Measurements from ENCODE around the gene EPHX1. TPM values are rescaled to one million over a fixed set of nuclear protein-coding genes. Genes with fewer than 3 reads are reported as not detected.

EPHX1 gene
- total RNA-seq, 4 donors from 2014 or later: 56.9 to 114 (median 90.6) TPM

DNA sequence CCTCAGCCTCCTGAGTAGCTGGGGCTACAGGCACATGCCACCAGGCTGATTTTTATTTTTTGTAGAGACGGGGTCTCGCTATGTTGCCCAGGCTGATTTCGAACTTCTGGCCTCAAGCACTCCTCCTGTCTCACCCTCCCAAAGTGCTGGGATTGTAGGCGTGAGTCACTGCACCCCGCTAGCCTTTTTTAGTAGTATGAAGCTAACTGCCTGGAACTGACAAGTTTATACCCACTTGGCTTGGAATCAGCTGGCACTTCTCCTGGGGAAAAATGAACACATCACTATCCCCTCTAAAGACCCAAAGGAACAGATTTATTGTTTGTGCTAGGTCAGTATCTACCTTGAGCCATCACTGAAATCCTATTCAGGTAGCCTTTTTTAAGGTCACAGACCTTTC is 53.2 kb downstream of the EPHX1 start:
- Histone ChIP-seq H3K4me3 (no peak overlapping the region), H3K9me3 (no peaks in the 10 kb centered on the region), H3K36me3 (peaks cover 0 to 55% (median 17%) of the 10 kb centered on the region in 4 donors), H3K27ac (peak overlapping the region; percentile 36 to 78 (median 54)), H3K27me3 (no peaks in the 10 kb centered on the region), H3K4me1 (peaks cover 0 to 28% (median 10%) of the 10 kb centered on the region in 4 donors)
- no peak for DNase-seq
- in situ Hi-C loops (cut with MboI; ENCODE audit: low pct_ligation_motif_present in 1 of 4, low pct_unique_long_range_greater_than_20kb in 1 of 4, low sequenced_read_pairs in 3 of 4): no loop called here
- TF ChIP-seq EP300 (IDR thresholded peaks at IDR 0.05; ENCODE audit: low read depth) (no peak), POLR2AphosphoS5 (IDR thresholded peaks at IDR 0.05) (peak in 2 of 3 donors; percentile 20 to 39)
- 83% methylated on average over 5 of the region's 5 CpGs; no CpG with 5 or more reads in 1 of the 2 donors for WGBS, 2 donors (ENCODE audit: low coverage in 1 of 2)
- intact Hi-C loops (cut with DNase I; ENCODE audit: low total_unique reads): no loop called here

DNA sequence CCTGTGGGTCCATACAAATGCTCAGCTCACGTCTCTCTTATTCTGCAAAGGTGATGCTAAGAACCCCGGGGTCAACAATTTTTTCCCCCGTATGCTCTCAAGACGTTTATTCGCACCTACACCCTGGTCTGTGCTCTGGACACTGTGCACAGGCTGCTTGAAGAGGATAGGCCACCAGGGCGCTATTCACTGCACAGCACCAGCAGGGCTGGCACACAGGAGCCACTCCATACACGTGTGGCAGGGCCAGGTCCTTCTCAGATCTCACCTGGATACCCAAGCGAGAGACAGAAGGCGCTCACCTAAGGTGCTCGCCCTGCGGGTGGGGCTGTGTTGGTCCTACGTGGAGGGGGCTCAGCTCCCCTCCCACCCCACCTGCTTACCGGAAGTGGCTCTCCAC is 55.6 kb downstream of the EPHX1 start:
- in situ Hi-C loops (cut with MboI; ENCODE audit: low pct_ligation_motif_present in 1 of 4, low pct_unique_long_range_greater_than_20kb in 1 of 4, low sequenced_read_pairs in 3 of 4): no loop called here
- WGBS, 2 donors (ENCODE audit: low coverage in 1 of 2): 77% methylated on average over 13 of the region's 13 CpGs; no CpG with 5 or more reads in 1 of the 2 donors
- intact Hi-C loops (cut with DNase I; ENCODE audit: low total_unique reads): no loop called here
- H3K9me3 ChIP-seq: no peaks in the 10 kb centered on the region
- H3K27ac ChIP-seq: peak overlapping the region in 3 of 4 donors; percentile 9 to 68 (median 25)
- peaks cover 0 to 46% (median 23%) of the 10 kb centered on the region in 4 donors for H3K36me3 ChIP-seq
- no peak for DNase-seq
- TF ChIP-seq POLR2AphosphoS5 (IDR thresholded peaks at IDR 0.05) (no peak), EP300 (IDR thresholded peaks at IDR 0.05; ENCODE audit: low read depth) (no peak), POLR2A (IDR thresholded peaks at IDR 0.05) (no peak)
- TF ChIP-seq, protein P1, sequence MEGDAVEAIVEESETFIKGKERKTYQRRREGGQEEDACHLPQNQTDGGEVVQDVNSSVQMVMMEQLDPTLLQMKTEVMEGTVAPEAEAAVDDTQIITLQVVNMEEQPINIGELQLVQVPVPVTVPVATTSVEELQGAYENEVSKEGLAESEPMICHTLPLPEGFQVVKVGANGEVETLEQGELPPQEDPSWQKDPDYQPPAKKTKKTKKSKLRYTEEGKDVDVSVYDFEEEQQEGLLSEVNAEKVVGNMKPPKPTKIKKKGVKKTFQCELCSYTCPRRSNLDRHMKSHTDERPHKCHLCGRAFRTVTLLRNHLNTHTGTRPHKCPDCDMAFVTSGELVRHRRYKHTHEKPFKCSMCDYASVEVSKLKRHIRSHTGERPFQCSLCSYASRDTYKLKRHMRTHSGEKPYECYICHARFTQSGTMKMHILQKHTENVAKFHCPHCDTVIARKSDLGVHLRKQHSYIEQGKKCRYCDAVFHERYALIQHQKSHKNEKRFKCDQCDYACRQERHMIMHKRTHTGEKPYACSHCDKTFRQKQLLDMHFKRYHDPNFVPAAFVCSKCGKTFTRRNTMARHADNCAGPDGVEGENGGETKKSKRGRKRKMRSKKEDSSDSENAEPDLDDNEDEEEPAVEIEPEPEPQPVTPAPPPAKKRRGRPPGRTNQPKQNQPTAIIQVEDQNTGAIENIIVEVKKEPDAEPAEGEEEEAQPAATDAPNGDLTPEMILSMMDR (IDR thresholded peaks at IDR 0.05): no peak
- no peaks in the 10 kb centered on the region for H3K27me3 ChIP-seq
- H3K4me3 ChIP-seq: no peak overlapping the region
- peaks cover 0 to 28% (median 10%) of the 10 kb centered on the region in 4 donors for H3K4me1 ChIP-seq

DNA sequence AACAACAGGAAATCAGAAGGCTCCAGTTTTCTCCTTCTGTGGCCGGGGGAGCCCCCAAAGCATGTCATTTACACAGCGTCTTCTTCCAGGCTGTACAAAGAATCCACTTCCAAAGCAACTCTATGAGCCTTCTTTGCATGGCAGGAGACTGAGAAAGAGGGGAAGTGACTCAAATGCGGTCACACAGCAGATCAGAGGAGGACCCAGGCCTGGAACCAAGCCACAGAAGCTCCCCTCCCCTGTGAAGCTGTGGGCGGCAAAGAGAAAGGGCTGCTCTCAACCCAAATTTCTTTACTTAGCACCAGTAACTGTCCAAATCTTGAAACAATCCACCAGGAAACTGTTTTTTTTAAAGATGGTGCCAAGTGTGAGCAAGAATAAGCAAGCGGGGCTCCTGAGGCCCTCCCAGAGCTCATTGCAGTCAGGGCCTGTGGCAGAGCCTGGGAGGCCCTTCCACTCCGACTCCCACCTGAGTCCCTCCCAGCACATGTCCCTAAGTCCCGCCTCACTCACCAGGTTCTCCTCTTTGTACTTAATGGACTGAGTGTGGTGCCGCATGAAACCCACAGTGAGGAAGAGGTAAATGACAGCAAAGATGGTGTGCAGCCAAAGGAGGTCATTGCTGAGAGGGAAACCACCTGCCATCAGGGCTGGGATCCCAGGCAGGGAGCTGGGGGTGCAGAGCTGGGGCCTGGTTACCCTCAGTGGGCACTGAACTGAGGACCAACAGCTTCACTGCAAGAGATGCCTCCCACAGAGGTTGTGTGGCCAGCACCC is 56.3 kb downstream of the EPHX1 start:
- TF ChIP-seq POLR2A (IDR thresholded peaks at IDR 0.05) (no peak), POLR2AphosphoS5 (IDR thresholded peaks at IDR 0.05) (no peak), EP300 (IDR thresholded peaks at IDR 0.05; ENCODE audit: low read depth) (no peak)
- TF ChIP-seq, protein P1 (IDR thresholded peaks at IDR 0.05): no peak
- in situ Hi-C loops (cut with MboI; ENCODE audit: low pct_ligation_motif_present in 1 of 4, low pct_unique_long_range_greater_than_20kb in 1 of 4, low sequenced_read_pairs in 3 of 4) (no loop called here), intact Hi-C loops (cut with DNase I; ENCODE audit: low total_unique reads) (no loop called here)
- H3K27ac ChIP-seq: peak overlapping the region in 2 of 4 donors; percentile 9 to 25
- H3K9me3 ChIP-seq: no peaks in the 10 kb centered on the region
- DNase-seq: no peak
- H3K27me3 ChIP-seq: no peaks in the 10 kb centered on the region
- peaks cover 0 to 46% (median 23%) of the 10 kb centered on the region in 4 donors for H3K36me3 ChIP-seq
- H3K4me1 ChIP-seq: peaks cover 0 to 28% (median 10%) of the 10 kb centered on the region in 4 donors
- H3K4me3 ChIP-seq: no peak overlapping the region
- 82 to 84% methylated on average over 4 to 8 of the region's 8 CpGs for WGBS, 2 donors (ENCODE audit: low coverage in 1 of 2)

DNA sequence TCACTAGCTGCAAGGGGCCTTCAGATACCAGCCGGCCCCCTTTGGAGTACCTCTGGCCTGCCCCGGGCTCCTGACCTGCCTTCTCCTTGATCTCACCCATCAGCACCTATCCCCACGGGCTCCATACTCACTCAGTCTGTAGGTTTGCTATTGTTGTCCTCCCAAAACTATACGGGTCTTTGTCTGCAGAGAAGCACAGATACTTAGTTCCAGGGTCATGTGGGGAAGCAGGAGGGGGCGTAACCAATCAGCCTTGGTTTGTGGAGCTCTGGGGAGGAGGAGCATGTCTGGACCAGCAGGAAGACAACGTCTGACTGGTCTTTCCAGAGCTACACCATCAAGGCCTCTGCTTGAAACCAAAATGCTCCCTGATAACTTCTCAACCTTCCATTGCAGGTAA is 57.1 kb downstream of the EPHX1 start:
- no peak for TF ChIP-seq POLR2A (IDR thresholded peaks at IDR 0.05)
- TF ChIP-seq POLR2AphosphoS5 (IDR thresholded peaks at IDR 0.05): no peak
- TF ChIP-seq EP300 (IDR thresholded peaks at IDR 0.05; ENCODE audit: low read depth): no peak
- TF ChIP-seq, protein P1 (IDR thresholded peaks at IDR 0.05): no peak
- no peaks in the 10 kb centered on the region for H3K27me3 ChIP-seq
- H3K9me3 ChIP-seq: no peaks in the 10 kb centered on the region
- no peak overlapping the region for H3K4me3 ChIP-seq
- 71% methylated on average over 6 of the region's 6 CpGs; no CpG with 5 or more reads in 1 of the 2 donors for WGBS, 2 donors (ENCODE audit: low coverage in 1 of 2)
- no peak overlapping the region for H3K27ac ChIP-seq
- in situ Hi-C loops (cut with MboI; ENCODE audit: low pct_ligation_motif_present in 1 of 4, low pct_unique_long_range_greater_than_20kb in 1 of 4, low sequenced_read_pairs in 3 of 4): no loop called here
- peaks cover 0 to 28% (median 10%) of the 10 kb centered on the region in 4 donors for H3K4me1 ChIP-seq
- no peak for DNase-seq
- peaks cover 0 to 44% (median 22%) of the 10 kb centered on the region in 4 donors for H3K36me3 ChIP-seq
- intact Hi-C loops (cut with DNase I; ENCODE audit: low total_unique reads): no loop called here

Measured in transverse colon (tissue), 4 donors.